CD4-positive, alpha-beta T cell treated with Interleukin-2 at 100 ng/mL for 4 hours (primary cell): ENCODE data around the gene PPP6R3.
"Not testable (repeated sequence)": the region's sequence is repeated elsewhere in the genome, so short reads cannot be mapped to it uniquely, and the experiment has no call there.

ENCODE experiments used
- DNase-seq: peaks from one replicate; pipeline ENCODE4 v3.0.0-alpha.2; 2020; ENCODE audit warnings: low spot score

Gene PPP6R3

GRCh38 chr11:68434159-68434558, 26.4 kb upstream of the PPP6R3 start:
- not testable (repeated sequence) for DNase-seq

DNA sequence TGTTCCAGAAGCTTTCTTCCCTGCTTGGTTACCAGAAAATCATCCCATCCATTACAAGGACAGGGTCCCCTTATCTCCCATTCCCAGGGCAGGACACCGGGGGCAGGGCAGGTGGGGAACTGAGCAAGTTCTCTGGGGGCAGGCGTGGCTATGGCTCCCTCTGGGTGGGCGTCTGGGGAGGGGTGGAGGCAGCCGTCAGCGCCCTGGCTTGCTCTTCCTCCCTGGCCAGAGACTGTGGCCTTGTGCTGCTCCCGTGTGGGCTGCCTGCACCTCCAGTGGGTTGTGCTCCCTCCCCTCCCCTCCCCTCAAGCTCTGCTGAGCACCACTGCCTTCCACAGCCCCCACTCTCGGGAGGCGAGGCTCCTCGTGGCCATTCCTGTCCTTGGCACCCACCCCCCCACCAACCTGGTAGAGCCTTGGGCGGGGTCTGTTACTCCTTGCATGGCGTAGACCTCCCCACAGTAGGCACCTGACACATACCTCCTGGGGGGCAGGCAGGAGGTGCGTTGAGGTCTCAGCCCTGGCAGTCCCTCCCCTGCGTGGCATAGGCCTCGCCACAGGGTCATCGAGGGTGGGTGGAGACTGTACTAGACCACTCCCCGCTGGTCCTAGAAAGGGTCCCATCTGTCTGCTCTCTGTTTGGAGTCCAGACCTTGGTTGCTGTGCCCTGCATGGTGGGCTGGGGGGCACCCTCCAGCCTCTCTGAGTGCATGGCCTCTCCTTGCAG, 24.2 kb upstream of the PPP6R3 start:
- DNase-seq, result no peak

GRCh38 chr11:68436985-68437926, 23.3 kb upstream of the PPP6R3 start:
- DNase-seq, result no peak

DNA sequence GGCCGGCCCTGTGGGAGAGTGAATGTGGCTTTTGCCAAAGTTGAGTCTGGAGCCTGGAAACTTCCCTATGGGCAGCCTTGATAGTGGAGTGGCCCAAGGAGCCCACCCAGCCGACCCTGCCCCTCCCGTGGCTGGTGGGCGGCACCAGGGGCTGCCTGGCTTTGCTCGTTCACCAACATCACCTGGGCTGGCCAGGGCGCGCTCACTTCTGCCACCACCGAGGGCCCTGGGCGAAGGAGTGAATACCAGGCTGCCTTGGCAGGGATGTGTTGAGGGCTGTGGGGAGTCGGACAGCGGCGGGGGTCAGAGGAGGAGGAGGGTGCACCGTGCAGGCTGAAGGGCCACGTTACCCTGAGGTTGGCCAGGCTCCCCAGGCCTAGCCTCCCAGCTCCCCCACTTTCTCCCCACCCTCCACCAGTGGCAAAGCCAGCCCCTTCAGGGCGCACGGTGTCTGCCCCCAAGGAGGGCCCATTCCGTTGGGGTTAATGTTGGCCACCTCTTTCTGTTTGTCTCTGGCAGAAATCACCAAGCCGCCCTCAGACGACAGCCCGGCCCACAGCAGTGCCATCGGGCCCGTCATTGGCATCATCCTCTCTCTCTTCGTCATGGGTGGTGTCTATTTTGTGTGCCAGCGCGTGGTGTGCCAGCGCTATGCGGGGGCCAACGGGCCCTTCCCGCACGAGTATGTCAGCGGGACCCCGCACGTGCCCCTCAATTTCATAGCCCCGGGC, 22.5 kb upstream of the PPP6R3 start:
- DNase-seq, result no peak

DNA sequence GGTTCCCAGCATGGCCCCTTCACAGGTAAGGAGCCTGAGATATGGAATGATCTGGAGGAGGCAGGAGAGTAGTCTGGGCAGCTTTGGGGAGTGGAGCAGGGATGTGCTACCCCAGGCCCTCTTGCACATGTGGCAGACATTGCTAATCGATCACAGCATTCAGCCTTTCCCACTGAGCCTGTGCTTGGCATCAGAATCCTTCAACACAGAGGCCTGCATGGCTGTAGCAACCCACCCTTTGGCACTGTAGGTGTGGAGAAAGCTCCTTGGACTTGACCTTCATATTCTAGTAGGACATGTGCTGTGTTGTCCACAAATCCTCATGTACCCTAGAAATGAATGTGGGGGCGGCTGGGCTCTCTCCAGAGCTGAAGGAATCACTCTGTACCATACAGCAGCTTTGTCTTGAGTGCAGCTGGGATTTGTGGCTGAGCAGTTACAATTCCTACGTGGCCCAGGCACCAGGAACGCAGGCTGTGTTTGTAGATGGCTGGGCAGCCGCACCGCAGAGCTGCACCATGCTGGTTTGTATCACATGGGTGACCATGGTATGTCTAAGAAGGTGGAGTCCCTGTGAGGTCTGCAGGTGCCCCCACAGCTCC, 21.8 kb upstream of the PPP6R3 start:
- no peak for DNase-seq

DNA sequence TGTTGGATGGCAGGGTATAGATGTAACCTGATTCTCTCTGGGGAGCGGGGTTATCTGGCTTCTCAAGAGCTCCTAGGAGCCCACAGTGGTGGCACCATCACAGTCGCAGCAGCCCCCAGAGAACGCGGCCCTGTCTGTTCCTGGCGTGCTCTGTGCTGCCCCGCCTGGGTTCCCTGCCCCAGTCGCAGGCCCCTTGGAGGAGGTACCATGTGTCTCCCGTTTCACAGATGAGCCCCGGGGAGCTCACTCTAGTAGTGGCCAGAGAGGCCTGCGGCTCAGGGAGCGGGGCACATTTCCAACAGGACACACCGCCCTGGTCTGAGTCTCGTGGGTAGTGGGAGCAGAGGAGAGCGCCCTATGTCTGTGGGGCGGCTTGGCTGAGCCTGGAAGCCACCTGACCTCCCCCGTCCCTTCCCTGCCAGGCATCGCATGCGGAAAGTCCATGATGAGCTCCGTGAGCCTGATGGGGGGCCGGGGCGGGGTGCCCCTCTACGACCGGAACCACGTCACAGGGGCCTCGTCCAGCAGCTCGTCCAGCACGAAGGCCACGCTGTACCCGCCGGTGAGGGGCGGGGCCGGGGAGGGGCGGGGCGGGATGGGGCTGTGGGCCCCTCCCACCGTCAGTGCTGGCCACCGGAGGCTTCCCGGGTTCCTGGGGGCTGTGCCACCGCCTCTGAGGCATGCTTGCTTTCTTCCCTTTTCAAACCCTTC, 21.0 kb upstream of the PPP6R3 start:
- DNase-seq, result no peak

DNA sequence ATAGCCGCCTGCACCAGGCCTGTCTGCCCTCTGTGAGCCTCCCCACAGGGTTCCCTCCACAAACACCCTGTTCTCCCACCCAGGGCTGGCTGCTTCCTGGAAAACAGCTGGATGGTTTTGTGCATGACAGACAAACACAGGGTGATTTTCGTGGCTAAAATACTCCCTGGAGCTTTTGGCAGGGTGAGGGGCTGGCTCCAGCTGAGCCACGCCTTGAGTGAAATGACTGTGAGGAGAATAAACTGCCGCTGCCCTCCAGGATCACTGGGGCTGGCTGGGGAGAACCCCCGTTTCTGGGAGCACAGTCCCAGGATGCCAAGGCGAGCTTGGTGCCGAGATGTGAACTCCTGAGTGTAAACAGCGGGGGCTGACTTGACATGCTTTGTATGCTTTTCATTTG, 20.3 kb upstream of the PPP6R3 start:
- no peak for DNase-seq

- DNase-seq, result no peak
These were observed 18.9 kb upstream of the PPP6R3 start for GRCh38 chr11:68441466-68442230.

DNA sequence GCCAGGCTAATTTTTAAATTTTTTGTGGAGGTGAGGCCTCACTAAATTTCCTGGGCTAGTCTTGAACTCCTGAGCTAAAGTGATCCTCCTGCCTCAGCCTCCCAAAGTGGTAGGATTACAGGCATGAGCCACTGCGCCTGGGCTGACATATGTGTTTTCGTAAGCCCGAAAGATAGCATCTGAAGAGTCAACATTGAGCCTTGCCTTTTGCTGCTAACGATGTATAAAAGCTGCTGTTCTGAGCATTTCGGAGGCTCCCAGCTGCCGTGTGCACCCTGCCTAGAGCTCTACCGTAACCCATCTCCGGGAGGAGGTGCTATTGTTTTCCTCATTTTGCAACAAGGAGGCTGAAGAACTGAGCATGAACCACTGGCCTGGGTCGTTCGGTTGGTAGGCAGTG, 18.1 kb upstream of the PPP6R3 start:
- DNase-seq, result no peak

- no peak for DNase-seq
These were observed 16.0 kb upstream of the PPP6R3 start for GRCh38 chr11:68444566-68444965.

DNA sequence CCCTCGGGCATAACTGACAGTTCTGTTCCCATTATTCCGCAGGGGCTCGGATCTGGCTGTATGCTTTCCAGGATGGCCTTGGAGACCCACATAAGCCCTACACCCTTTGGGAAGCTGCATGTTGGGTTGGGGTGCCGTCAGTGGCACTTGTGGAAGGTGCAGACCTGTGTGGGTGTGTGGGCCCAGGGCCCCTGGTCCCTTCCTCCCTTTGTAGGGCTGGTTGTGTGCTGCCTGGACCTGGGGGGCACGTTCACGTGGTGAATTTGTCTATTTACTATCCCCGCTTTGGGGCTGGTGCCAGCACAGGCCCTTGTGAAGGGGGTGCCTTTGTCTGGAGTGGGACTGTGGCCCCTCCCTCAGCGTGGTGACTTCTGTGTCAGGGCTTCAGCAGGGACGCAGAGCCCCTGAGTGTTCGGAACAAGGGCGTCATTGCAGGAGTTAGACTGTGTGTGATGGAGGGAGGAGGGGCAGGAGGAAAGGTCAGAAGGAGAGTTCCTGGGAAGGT, 15.0 kb upstream of the PPP6R3 start:
- DNase-seq, result no peak

DNA sequence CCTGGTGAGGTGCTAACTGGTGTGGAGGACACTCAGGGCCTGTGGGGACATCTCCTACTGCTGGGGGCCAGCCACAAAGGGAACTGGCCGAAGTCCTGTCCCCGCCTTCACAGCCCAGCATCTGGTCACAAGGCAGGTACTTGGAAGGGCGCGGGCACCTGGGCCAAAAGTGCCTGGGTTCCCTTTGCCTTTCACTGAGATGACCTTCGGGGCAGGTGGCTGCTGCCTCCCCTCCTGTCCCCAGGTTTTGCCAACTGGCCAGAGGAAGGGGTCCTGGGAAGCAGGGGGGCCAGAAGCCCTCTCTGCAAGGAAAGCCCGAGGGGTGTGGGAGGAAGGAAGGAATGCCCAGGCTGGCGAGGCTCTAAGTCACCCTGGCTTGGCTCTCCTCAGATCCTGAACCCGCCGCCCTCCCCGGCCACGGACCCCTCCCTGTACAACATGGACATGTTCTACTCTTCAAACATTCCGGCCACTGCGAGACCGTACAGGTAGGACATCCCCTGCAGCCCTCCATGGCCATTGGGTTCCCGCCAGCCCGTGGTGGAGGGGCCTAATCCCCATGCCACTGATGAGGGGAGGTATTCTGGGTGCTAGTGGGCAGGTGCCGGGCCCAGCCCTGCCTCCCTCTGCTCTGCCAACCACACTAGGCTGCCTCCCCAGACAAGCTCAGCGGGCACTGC, 14.4 kb upstream of the PPP6R3 start:
- no peak for DNase-seq

DNA sequence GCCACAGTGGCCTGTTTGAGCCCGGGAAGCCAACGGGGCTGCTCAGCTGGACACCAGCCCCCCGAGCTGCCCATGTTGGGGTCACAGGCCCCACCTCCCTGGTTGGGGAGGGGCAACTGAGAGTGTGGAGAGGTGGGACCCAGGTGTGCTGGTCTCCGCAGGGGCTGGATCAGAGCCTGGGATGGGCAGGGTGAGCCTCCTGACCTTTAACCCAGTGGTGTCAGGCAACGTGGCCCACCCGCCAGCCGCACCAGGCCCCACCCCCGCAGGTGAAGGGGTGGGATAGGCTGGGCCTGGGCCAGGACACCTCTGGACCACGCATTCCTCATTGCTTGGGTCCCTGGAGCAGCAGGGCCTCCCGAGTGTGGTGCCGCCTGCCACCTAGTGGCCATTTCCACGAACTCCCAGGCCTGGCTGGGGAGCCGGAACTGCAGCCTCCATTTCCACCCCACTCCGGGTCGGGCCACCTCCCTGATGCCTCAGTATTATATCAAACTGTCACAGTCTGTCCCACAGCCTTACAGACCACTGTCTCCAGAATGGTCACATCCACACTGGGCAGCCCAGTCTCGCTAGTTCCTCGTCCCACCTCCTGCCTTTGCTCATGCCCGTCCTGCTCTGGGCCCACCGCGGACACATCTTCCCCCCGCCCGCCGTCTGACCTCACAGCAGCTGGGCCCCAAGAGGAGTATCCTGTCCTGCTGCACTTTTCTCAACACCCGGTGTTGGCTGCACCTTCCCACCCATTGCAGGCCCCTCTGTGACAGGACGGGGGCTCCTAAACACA, 13.3 kb upstream of the PPP6R3 start:
- peak; percentile 76 for DNase-seq

DNA sequence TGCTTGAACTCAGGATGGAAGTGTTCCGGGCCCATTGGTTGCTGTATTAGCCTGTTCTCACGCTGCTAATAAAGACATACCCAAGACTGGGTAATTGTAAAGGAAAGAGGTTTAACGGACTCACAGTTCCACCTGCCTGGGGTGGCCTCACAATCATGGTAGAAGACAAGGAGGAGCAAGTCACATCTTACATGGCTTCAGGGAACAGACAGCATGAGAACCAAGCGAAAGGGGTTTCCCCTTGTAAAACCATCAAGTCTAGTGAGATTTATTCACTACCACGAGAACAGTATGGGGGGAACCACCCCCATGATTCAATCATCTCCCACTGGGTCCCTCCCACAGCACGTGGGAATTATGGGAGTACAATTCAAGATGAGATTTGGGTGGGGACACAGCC, 12.6 kb upstream of the PPP6R3 start:
- DNase-seq, result not testable (repeated sequence)

- DNase-seq, result no peak
These were observed 11.9 kb upstream of the PPP6R3 start for GRCh38 chr11:68448604-68449011.

- DNase-seq, result no peak
These were observed 10.6 kb upstream of the PPP6R3 start for GRCh38 chr11:68449951-68450350.

- no peak for DNase-seq
These were observed 9.8 kb upstream of the PPP6R3 start for GRCh38 chr11:68450711-68451110.

GRCh38 chr11:68454767-68455166, 5.8 kb upstream of the PPP6R3 start:
- DNase-seq, result no peak

GRCh38 chr11:68455485-68455884, 5.1 kb upstream of the PPP6R3 start:
- no peak for DNase-seq
